Measurements from ENCODE around the gene WWOX. TPM values are rescaled to one million over a fixed set of nuclear protein-coding genes. Genes with fewer than 3 reads are reported as not detected.

WWOX gene
- total RNA-seq, 6 experiments from 2014 or later, result 13.0 to 24.3 (median 16.5) TPM

DNA sequence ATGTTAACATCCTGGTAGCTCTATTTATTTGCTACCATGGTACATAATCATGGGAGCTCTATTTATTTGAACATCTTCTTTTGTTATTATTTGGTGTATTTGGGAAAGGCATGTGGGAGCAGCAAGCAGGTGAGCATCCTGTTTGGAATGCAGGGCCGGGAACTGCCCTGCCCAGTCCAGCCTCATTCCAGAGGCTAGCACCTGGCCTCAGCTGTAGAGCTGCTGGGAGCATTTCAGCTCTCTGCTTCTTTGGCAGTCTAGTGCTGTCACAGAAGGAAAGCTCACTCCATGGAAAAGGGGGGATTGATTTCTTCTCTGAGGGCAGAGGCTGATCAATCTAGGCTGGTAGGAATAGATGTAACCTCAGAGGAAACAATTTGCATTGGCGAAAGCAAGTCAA is 112.5 kb downstream of the WWOX start:
- Histone ChIP-seq H3K4me3 (no peak overlapping the region), H3K4me1 (peaks cover 0 to 3% (median 1%) of the 10 kb centered on the region in 4 donors), H3K27ac (no peak overlapping the region), H3K27me3 (no peaks in the 10 kb centered on the region), H3K36me3 (no peaks in the 10 kb centered on the region), H3K9me3 (no peaks in the 10 kb centered on the region)
- DNase-seq (no peak), ATAC-seq (no peak)
- TF ChIP-seq, protein P1, sequence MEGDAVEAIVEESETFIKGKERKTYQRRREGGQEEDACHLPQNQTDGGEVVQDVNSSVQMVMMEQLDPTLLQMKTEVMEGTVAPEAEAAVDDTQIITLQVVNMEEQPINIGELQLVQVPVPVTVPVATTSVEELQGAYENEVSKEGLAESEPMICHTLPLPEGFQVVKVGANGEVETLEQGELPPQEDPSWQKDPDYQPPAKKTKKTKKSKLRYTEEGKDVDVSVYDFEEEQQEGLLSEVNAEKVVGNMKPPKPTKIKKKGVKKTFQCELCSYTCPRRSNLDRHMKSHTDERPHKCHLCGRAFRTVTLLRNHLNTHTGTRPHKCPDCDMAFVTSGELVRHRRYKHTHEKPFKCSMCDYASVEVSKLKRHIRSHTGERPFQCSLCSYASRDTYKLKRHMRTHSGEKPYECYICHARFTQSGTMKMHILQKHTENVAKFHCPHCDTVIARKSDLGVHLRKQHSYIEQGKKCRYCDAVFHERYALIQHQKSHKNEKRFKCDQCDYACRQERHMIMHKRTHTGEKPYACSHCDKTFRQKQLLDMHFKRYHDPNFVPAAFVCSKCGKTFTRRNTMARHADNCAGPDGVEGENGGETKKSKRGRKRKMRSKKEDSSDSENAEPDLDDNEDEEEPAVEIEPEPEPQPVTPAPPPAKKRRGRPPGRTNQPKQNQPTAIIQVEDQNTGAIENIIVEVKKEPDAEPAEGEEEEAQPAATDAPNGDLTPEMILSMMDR (IDR thresholded peaks at IDR 0.05), result no peak
- TF ChIP-seq POLR2A (IDR thresholded peaks at IDR 0.05), result no peak
- intact Hi-C loops (cut with DNase I), result no loop called here
- 92% methylated on average over 2 of the region's 2 CpGs for WGBS (ENCODE audit: insufficient coverage, low coverage, low lambda C conversion rate, missing lambda C conversion rate)

- ATAC-seq (no peak), DNase-seq (no peak)
- no peaks in the 10 kb centered on the region for H3K27me3 ChIP-seq
- H3K4me1 ChIP-seq, result no peaks in the 10 kb centered on the region
- TF ChIP-seq, protein P1 (IDR thresholded peaks at IDR 0.05), result no peak
- TF ChIP-seq POLR2A (IDR thresholded peaks at IDR 0.05), result no peak
- 86% methylated on average over 7 of the region's 7 CpGs for WGBS (ENCODE audit: insufficient coverage, low coverage, low lambda C conversion rate, missing lambda C conversion rate)
- H3K9me3 ChIP-seq, result no peaks in the 10 kb centered on the region
- no peaks in the 10 kb centered on the region for H3K36me3 ChIP-seq
- intact Hi-C loops (cut with DNase I), result no loop called here
- no peak overlapping the region for H3K4me3 ChIP-seq
- no peak overlapping the region for H3K27ac ChIP-seq
These were observed 113.2 kb downstream of the WWOX start for GRCh38 chr16:78212674-78213073.

DNA sequence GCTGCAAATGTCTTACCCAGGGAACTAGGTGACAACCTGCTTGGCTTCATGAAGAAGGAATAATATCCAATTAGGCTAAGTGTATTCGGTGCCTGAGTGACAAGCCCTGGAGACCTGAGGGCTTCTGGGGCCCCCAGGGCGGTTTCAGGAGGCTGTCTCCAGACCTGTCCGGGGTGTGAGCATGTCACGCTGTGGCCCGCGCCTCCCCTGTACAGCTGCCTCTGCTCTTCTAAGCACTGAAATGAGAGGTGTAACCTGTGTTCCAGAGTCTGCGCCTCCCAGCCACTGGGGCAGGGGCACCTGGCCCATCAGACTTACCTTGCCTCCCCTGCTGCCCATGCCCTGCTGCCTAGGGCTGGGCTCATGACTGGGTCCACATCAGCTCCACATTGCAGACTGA is 114.3 kb downstream of the WWOX start:
- no peak for DNase-seq
- Histone ChIP-seq H3K36me3 (no peaks in the 10 kb centered on the region), H3K9me3 (no peaks in the 10 kb centered on the region), H3K4me1 (no peaks in the 10 kb centered on the region), H3K4me3 (no peak overlapping the region), H3K27me3 (no peaks in the 10 kb centered on the region), H3K27ac (no peak overlapping the region)
- no CpG with 5 or more reads among the region's 7 CpGs for WGBS (ENCODE audit: insufficient coverage, low coverage, low lambda C conversion rate, missing lambda C conversion rate)
- peak in 1 of 4 donors; percentile 28 for ATAC-seq
- TF ChIP-seq POLR2A (IDR thresholded peaks at IDR 0.05), result no peak
- TF ChIP-seq, protein P1 (IDR thresholded peaks at IDR 0.05), result no peak
- intact Hi-C loops (cut with DNase I), result no loop called here

GRCh38 chr16:78215222-78215621 is 115.8 kb downstream of the WWOX start:
- WGBS (ENCODE audit: insufficient coverage, low coverage, low lambda C conversion rate, missing lambda C conversion rate), result 89% methylated on average over 9 of the region's 9 CpGs
- DNase-seq (no peak), ATAC-seq (no peak)
- Histone ChIP-seq H3K27ac (no peak overlapping the region), H3K27me3 (no peaks in the 10 kb centered on the region), H3K4me3 (no peak overlapping the region), H3K36me3 (no peaks in the 10 kb centered on the region), H3K9me3 (no peaks in the 10 kb centered on the region), H3K4me1 (no peaks in the 10 kb centered on the region)
- TF ChIP-seq, protein P1 (IDR thresholded peaks at IDR 0.05), result no peak
- TF ChIP-seq POLR2A (IDR thresholded peaks at IDR 0.05), result no peak
- intact Hi-C loops (cut with DNase I), result no loop called here

- Histone ChIP-seq H3K27me3 (no peaks in the 10 kb centered on the region), H3K27ac (no peak overlapping the region), H3K36me3 (no peaks in the 10 kb centered on the region), H3K9me3 (no peaks in the 10 kb centered on the region), H3K4me1 (no peaks in the 10 kb centered on the region), H3K4me3 (no peak overlapping the region)
- no peak for TF ChIP-seq POLR2A (IDR thresholded peaks at IDR 0.05)
- TF ChIP-seq, protein P1 (IDR thresholded peaks at IDR 0.05), result no peak
- ATAC-seq, result no peak
- intact Hi-C loops (cut with DNase I), result no loop called here
- no peak for DNase-seq
- 91% methylated on average over 4 of the region's 4 CpGs for WGBS (ENCODE audit: insufficient coverage, low coverage, low lambda C conversion rate, missing lambda C conversion rate)
These were observed 116.8 kb downstream of the WWOX start for GRCh38 chr16:78216166-78216745.

Data from right lobe of liver (tissue), 6 donors.